A549 treated with CpdA at 1 μM for 4 hours (cell line): ENCODE results near the gene UBE2M. TPM values are rescaled to one million over a fixed set of nuclear protein-coding genes. Genes with fewer than 3 reads are reported as not detected.

Experiments
- total RNA-seq: library from RNA; stranded (reverse); fragments of 200-300 nt; extraction: Qiagen RNA extraction; gene quantifications from 5 replicates; pipeline ENCODE4 v1.2.3, GENCODE V29; 2022; ENCODE audit warnings: low read depth

UBE2M gene
- total RNA-seq, result 129 to 162 TPM (median 147 TPM) in 5 replicates

DNA sequence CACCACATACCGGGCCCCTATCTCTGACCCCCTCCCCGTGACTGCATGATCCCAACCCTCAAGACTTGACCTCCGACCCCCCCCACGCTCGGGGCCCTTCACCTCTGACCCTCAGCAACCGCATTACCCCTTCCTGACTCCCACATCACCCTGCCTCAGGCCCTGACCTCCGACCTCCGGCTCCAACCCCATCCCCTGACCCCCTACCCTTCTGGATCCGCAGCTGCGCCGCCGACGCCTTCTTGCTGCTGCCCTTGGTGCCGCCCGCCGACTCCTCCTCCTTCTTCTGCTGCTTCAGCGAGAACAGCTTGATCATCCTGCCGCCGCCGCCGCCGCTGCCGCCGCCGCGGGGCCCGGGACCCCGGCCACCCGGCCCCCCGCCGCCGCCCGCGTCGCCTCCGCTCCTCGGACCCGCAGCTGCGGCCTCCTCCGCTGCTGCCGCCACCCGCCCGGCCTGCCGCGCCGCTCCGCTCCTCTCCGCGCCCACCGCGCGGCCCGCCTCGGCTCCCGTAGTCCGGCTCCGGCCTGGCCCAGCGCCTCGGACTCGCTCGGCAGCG, at the start of gene UBE2M:
TSS of gene UBE2M (minus strand) at position 546 of the 557 bp plus-strand sequence. CDS start at position 316, 230 bp downstream.

DNA sequence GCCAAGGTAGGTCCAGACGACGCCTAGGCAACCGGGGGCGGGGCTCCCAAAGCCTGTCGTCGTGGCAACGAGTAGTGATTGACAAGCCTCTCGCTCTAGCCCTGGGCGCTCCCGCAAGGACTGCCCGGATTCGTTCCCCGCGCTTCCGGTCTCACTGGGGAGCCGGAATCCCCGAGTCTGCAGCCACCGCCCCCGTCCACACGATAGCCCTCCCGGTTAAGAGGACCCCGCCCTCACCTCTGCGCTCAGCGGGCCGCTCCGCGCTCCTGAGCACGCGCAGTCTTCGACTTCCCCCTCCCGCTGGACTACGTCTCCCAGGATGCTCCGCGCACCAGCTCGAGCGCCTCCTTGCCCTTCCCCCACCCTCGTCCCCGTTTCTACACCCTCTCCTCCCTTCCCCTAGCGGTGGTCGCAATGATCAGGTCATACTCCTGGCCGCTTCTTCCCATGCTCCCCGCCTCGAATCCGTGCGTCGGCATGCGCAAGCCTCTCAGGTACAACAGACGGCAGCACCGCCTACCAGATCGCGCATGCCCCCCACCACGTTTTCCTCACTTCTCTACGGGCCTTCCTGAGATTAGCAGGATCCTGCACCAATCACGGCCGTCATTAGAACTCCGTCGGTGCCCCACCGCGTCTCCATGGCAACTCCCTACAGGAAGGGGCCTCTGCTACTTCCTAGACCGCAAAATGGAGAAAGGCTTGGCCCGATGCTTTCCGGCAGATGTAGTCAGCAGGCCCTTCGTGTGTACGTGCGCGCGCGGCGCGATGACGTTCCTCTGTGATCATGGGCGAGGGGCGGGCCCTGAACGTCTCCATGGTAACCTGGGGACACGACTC, 14.6 kb upstream of the UBE2M start, which contains the start of gene MZF1:
TSS of gene MZF1 (minus strand) at position 518 of the 840 bp plus-strand sequence. CDS start 1,946 bp downstream, outside the sequence.

DNA sequence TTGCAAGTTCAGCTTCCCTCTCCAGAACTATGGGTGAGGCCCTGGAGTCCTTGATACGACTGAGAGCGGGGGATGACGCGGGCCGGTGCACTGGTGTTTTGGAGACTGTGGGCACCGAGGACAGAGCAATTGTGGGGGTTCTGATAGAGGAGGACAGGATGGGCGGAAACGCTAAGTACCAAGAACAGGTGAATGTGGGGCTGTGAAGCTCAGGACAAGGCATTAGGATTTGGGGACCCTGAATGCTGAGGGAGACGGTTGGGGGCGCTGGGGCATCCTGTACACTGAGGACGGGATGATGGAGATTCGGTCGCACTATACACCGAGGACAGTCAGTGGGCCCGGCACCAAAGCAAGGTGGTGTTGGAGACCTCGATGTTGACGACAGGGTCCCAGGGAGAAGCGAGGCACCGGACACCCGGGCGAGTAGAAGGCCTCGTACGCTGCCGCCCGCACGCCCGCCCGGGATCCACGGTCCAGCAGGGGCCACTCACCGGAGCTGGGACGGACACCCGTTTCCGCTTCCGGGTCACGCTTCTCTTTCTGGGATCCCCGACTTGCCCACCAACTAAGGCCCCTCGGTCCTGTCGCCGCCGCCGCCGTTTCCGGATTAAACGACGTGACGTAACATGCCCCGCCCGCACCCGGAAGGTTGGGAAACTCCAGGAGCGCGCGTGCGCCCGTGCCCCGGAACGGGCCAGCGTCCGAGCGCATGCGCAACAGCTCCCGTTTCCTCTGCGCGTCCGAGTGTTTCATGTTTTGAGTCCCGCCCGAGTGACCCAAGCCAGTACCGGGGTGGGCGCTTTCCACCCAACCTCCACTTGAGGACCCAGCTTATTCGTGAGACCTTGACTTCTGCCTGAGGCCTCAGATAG, 3.7 kb downstream of the UBE2M start, which contains the start of gene CHMP2A:
TSS of gene CHMP2A (minus strand) at position 612 of the 875 bp plus-strand sequence. CDS start 893 bp downstream, outside the sequence.

GRCh38 chr19:58543826-58544590, 14.4 kb downstream of the UBE2M start, which contains the start of gene TRIM28:
TSS of gene TRIM28 (plus strand) at chr19:58544064. CDS start at chr19:58544758, 694 bp downstream.

DNA sequence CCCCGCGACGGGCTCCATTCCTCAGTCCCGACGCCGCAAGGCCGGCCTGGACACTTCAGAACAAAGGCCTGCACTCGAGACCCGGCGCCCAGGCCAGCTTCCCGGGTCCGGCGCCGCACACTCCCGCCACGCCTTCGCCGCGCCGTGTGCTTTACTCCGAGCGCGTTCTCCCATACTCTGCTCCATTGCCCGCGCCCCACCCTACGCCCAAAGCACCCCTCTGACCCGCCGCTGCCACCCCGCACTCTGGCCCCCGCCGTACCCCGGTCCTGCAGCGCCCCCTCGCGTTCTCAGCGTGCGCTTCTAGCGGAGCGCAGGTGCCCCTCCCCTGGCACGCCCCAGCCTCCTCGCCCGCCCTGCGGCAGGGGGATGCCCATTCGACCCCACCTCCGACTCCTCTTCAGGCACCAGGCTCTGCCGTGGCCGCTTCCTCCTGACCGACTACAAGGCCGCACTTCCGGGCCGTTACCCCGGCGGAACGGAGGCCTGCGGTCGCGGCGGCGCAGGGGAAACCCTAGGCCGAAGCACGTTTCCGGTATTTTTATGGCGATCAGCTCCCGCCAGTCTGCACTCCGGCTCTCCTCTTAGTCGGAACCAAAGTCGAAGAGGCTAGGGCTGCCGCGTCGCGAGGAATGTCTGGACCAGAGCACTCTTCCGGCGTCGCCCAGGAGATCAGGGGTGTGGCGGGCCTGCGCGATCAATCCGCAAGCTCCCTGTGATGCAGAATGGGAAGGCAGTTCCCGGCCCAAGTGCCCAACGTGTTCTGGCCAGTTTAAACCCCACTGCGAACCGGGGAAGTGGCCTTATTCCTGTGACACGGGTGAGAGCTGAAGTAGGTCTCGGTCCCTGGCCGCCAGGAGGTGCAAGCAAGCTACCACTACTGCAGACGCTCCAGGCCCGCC, 38.8 kb downstream of the UBE2M start, which contains the start of gene ZBTB45:
TSS of gene ZBTB45 (minus strand) at position 456 of the 902 bp plus-strand sequence. CDS start 2,137 bp downstream, outside the sequence.

GRCh38 chr19:58511353-58512208, 46.8 kb downstream of the UBE2M start, which contains the start of gene SLC27A5:
TSS of gene SLC27A5 (minus strand) at chr19:58511992. CDS start at chr19:58511955, 37 bp downstream.

Other genes with a start within 250 kb of the UBE2M start
- gene ZSCAN22, start 231.6 kb downstream of the UBE2M start, total RNA-seq, result 2.4 to 3.2 TPM (median 2.8 TPM) in 5 replicates
- gene A1BG, start 205.1 kb downstream of the UBE2M start, total RNA-seq, result 8.0 to 14.5 TPM (median 12.0 TPM) in 5 replicates
- gene ZNF497, start 195.9 kb downstream of the UBE2M start, total RNA-seq, result 0.85 to 1.9 TPM (median 1.6 TPM) in 5 replicates
- 0.99 to 1.7 TPM (median 1.5 TPM) in 5 replicates for gene ZNF837, start 177.6 kb downstream of the UBE2M start, total RNA-seq
- gene RPS5, start 171.3 kb downstream of the UBE2M start, total RNA-seq, result 2,117 to 2,734 TPM (median 2,532 TPM) in 5 replicates
- gene RNF225, start 163.0 kb downstream of the UBE2M start, total RNA-seq, result 0.14 to 0.17 TPM (median 0.15 TPM) in 4 of 5 replicates, not detected in the other
- gene ZNF584, start 150.0 kb downstream of the UBE2M start, total RNA-seq, result 16.6 to 19.0 TPM (median 18.6 TPM) in 5 replicates
- 0.08 to 0.10 TPM (median 0.09 TPM) in 3 of 5 replicates, not detected in the others for gene ZNF132, start 118.5 kb downstream of the UBE2M start, total RNA-seq
- gene ZNF324B, start 107.0 kb downstream of the UBE2M start, total RNA-seq, result 6.9 to 7.8 TPM (median 7.1 TPM) in 5 replicates
- gene ZNF324, start 91.5 kb downstream of the UBE2M start, total RNA-seq, result 7.7 to 10.2 TPM (median 9.6 TPM) in 5 replicates
- 12.2 to 14.5 TPM (median 13.4 TPM) in 5 replicates for gene ZNF446, start 82.3 kb downstream of the UBE2M start, total RNA-seq
- gene SLC27A5, start 46.6 kb downstream of the UBE2M start, total RNA-seq, result 23.2 to 33.8 TPM (median 30.2 TPM) in 5 replicates
- gene ZBTB45, start 38.8 kb downstream of the UBE2M start, total RNA-seq, result 14.2 to 19.3 TPM (median 18.6 TPM) in 5 replicates
- gene TRIM28, start 14.5 kb downstream of the UBE2M start, total RNA-seq, result 647 to 874 TPM (median 726 TPM) in 5 replicates
- 182 to 209 TPM (median 197 TPM) in 5 replicates for gene CHMP2A, start 3.5 kb downstream of the UBE2M start, total RNA-seq
- gene MZF1, start 14.7 kb upstream of the UBE2M start, total RNA-seq, result 11.7 to 19.5 TPM (median 15.9 TPM) in 5 replicates